ENCODE measurements around the gene ARHGAP15.

GRCh38 chr2:143453981-143454511 is 324.8 kb downstream of the ARHGAP15 start:
- TF ChIP-seq EZH2 (IDR thresholded peaks at IDR 0.05) (no peak), POLR2AphosphoS5 (IDR thresholded peaks at IDR 0.05; ENCODE audit: borderline replicate concordance, low read depth, low read length) (no peak), FOXP2 (optimal IDR thresholded peaks at IDR 0.05; ENCODE audit: control extremely low read depth, extremely low read length, insufficient read depth) (no peak)
